Measurements from ENCODE around the gene HDAC4.

DNA sequence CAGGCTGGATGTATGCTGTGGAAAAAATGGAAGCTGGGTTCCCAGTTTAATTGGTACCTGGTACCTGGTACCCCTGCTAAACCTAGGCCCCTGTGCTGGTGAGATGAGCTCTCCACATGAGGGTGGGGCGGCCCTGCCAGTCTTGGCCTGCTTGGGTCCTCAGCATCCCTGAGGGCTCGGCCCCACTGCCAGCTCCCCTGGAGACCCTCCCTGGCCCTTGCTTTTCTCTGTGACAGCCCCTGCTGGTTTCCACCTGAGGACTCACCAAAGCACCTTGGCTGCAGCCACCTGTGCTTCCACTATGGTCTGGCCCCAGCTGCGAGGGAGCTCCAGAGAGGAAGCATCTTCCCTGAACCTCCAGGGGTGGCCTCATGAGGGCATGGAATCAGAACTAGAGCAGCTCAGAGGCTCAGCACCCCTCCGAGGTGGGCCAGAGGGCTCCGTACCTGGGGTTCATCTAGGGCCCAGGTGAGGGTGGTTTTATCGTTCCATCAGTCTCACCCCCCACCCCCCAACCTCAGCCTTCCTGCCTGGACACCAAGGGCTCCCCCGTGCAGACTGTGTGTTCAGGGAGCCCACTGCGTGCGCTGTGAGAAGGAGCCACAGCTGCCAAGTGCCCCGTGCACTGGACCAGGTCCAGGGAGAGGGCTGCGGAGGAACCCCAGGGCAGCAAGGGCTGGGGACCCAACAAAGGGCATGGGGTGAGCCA is 23.7 kb upstream of the HDAC4 start:
- no peak for TF ChIP-seq SIX5 (IDR thresholded peaks at IDR 0.05; ENCODE audit: low read depth, low read length, severe bottlenecking)
- TF ChIP-seq, protein P1, sequence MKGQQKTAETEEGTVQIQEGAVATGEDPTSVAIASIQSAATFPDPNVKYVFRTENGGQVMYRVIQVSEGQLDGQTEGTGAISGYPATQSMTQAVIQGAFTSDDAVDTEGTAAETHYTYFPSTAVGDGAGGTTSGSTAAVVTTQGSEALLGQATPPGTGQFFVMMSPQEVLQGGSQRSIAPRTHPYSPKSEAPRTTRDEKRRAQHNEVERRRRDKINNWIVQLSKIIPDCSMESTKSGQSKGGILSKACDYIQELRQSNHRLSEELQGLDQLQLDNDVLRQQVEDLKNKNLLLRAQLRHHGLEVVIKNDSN (IDR thresholded peaks at IDR 0.05; ENCODE audit: borderline replicate concordance, extremely low read length, insufficient read depth, low read depth, low read length), result no peak
- TF ChIP-seq, protein P2, sequence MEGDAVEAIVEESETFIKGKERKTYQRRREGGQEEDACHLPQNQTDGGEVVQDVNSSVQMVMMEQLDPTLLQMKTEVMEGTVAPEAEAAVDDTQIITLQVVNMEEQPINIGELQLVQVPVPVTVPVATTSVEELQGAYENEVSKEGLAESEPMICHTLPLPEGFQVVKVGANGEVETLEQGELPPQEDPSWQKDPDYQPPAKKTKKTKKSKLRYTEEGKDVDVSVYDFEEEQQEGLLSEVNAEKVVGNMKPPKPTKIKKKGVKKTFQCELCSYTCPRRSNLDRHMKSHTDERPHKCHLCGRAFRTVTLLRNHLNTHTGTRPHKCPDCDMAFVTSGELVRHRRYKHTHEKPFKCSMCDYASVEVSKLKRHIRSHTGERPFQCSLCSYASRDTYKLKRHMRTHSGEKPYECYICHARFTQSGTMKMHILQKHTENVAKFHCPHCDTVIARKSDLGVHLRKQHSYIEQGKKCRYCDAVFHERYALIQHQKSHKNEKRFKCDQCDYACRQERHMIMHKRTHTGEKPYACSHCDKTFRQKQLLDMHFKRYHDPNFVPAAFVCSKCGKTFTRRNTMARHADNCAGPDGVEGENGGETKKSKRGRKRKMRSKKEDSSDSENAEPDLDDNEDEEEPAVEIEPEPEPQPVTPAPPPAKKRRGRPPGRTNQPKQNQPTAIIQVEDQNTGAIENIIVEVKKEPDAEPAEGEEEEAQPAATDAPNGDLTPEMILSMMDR (IDR thresholded peaks at IDR 0.05 in 2 of 3, conservative IDR thresholded peaks at IDR 0.05 in 1 of 3; ENCODE audit: control insufficient read depth in 2 of 3, extremely low read depth in 1 of 3, insufficient read depth in 1 of 3, low read depth in 3 of 3, low read length in 3 of 3), result no peak
- TF ChIP-seq, protein P3, sequence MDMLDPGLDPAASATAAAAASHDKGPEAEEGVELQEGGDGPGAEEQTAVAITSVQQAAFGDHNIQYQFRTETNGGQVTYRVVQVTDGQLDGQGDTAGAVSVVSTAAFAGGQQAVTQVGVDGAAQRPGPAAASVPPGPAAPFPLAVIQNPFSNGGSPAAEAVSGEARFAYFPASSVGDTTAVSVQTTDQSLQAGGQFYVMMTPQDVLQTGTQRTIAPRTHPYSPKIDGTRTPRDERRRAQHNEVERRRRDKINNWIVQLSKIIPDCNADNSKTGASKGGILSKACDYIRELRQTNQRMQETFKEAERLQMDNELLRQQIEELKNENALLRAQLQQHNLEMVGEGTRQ (IDR thresholded peaks at IDR 0.05; ENCODE audit: borderline replicate concordance, low read depth, low read length), result no peak

All from GM12878 (cell line).